GM23338 (cell line): ENCODE results near the gene OPRL1.

Source experiments
- CTCF ChIP-seq, 2 experiments: fragments of 200-600 bp in 1 of 2; sonication (generic) in 1 of 2; conservative IDR thresholded peaks; 2 replicates each; pipeline versions ENCODE4 v1.5.1 to v1.6.1; 2016 to 2017; ENCODE audit warnings: antibody characterized with exemption in 2 of 2, low read depth in 2 of 2, mild to moderate bottlenecking in 2 of 2, moderate library complexity in 1 of 2
- EZH2 ChIP-seq: fragments of 200-600 bp; sonication (generic); IDR thresholded peaks from one replicate; pipeline ENCODE4 v1.8.0; 2017; ENCODE audit warnings: antibody characterized with exemption, mild to moderate bottlenecking, low read depth; ENCODE audit not compliant: unreplicated experiment
- JUNB ChIP-seq: IDR thresholded peaks from one replicate; pipeline ENCODE4 v1.6.1; 2016; ENCODE audit warnings: antibody characterized with exemption; ENCODE audit not compliant: unreplicated experiment
- POLR2AphosphoS5 ChIP-seq: IDR thresholded peaks from 2 replicates; pipeline ENCODE4 v1.6.1; 2016; ENCODE audit warnings: antibody characterized with exemption, low read depth
- REST ChIP-seq: IDR thresholded peaks from one replicate; pipeline ENCODE4 v1.6.1; 2018; ENCODE audit warnings: antibody characterized with exemption; ENCODE audit not compliant: unreplicated experiment

GRCh38 chr20:64047046-64047389, 32.9 kb upstream of the OPRL1 start:
- TF ChIP-seq POLR2AphosphoS5: no peak
- no peak for TF ChIP-seq CTCF (conservative IDR thresholded peaks at IDR 0.05; ENCODE audit: low read depth in 2 of 2)
- no peak for TF ChIP-seq EZH2
- TF ChIP-seq JUNB: no peak
- TF ChIP-seq REST: no peak
